Adrenal gland (tissue), 5 donors: ENCODE measurements around the gene GPR50.

Experiments
- POLR2A ChIP-seq, 2 donors: fragments of 450-650 bp; IDR thresholded peaks; one replicate each; pipeline ENCODE4 v1.6.1; 2017; ENCODE audit warnings: antibody characterized with exemption in 2 of 2, mild to moderate bottlenecking in 2 of 2, moderate library complexity in 1 of 2
- TF ChIP-seq, protein P1 (sequence below), 6 experiments: fragments of 450-650 bp in 4 of 6; fragments of 200-600 bp in 2 of 6; sonication (generic) in 1 of 6; IDR thresholded peaks; 1 replicate in 5 of 6; 2 replicates in 1 of 6; pipeline versions ENCODE4 v1.5.1 to v1.8.0; 2016 to 2021; ENCODE audit warnings: antibody characterized with exemption in 6 of 6, mild to moderate bottlenecking in 2 of 6, moderate library complexity in 1 of 6
- donor health status: DM: no; HTN: no; CAD: no.

DNA sequence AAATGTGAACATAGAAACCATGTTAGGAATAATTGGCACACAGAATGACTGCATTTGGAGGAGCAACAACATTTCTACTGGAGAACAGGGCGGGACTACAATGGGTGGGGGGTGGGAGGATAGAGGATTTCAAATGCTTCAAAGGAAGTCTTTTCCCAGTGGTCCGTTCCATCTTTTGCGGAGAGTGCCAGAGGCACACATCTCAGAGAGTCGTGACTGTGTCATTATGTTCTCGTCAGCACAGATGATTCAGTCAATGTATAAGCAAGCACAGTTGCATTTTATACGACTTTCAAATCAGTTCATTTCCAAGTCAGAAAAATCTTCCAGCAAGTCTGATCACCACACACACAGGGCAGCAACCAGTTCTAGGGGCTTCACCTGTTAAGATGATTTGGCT lies 22.7 kb upstream of the GPR50 start:
- TF ChIP-seq, protein P1, sequence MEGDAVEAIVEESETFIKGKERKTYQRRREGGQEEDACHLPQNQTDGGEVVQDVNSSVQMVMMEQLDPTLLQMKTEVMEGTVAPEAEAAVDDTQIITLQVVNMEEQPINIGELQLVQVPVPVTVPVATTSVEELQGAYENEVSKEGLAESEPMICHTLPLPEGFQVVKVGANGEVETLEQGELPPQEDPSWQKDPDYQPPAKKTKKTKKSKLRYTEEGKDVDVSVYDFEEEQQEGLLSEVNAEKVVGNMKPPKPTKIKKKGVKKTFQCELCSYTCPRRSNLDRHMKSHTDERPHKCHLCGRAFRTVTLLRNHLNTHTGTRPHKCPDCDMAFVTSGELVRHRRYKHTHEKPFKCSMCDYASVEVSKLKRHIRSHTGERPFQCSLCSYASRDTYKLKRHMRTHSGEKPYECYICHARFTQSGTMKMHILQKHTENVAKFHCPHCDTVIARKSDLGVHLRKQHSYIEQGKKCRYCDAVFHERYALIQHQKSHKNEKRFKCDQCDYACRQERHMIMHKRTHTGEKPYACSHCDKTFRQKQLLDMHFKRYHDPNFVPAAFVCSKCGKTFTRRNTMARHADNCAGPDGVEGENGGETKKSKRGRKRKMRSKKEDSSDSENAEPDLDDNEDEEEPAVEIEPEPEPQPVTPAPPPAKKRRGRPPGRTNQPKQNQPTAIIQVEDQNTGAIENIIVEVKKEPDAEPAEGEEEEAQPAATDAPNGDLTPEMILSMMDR (IDR thresholded peaks at IDR 0.05) = no peak
- TF ChIP-seq POLR2A (IDR thresholded peaks at IDR 0.05) = no peak
